ENCODE measurements around the gene MAGEC1.
"Not testable (repeated sequence)": the region's sequence is repeated elsewhere in the genome, so short reads cannot be mapped to it uniquely, and the experiment has no call there.

Gene MAGEC1, protein sequence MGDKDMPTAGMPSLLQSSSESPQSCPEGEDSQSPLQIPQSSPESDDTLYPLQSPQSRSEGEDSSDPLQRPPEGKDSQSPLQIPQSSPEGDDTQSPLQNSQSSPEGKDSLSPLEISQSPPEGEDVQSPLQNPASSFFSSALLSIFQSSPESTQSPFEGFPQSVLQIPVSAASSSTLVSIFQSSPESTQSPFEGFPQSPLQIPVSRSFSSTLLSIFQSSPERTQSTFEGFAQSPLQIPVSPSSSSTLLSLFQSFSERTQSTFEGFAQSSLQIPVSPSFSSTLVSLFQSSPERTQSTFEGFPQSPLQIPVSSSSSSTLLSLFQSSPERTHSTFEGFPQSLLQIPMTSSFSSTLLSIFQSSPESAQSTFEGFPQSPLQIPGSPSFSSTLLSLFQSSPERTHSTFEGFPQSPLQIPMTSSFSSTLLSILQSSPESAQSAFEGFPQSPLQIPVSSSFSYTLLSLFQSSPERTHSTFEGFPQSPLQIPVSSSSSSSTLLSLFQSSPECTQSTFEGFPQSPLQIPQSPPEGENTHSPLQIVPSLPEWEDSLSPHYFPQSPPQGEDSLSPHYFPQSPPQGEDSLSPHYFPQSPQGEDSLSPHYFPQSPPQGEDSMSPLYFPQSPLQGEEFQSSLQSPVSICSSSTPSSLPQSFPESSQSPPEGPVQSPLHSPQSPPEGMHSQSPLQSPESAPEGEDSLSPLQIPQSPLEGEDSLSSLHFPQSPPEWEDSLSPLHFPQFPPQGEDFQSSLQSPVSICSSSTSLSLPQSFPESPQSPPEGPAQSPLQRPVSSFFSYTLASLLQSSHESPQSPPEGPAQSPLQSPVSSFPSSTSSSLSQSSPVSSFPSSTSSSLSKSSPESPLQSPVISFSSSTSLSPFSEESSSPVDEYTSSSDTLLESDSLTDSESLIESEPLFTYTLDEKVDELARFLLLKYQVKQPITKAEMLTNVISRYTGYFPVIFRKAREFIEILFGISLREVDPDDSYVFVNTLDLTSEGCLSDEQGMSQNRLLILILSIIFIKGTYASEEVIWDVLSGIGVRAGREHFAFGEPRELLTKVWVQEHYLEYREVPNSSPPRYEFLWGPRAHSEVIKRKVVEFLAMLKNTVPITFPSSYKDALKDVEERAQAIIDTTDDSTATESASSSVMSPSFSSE

GRCh38 chrX:141903400-141904155 is at the start of gene MAGEC1:
Gene MAGEC1 (plus strand): TSS chrX:141903894. CDS start chrX:141905073, 1,179 bp downstream.
- no peak for DNase-seq

DNA sequence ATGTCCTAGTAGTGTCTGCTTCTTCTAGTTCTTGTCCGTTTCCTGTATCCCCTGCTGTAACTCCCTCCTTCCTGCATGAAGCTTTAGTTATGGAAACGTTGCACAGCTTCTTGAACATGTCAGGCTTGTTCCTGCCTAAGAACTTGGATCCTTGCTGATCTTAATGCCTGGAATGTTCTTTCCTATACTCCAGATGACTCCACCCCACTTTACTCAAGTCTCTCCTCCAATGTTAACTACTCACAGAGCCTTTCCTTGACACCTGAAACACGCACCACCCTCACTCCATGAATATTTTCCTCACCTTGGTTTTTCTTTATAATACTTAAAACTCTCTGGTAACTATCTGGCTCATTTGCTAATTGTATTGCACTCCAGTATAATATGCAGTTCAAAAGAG is 46.2 kb upstream of the MAGEC1 start:
- no peak for DNase-seq

DNA sequence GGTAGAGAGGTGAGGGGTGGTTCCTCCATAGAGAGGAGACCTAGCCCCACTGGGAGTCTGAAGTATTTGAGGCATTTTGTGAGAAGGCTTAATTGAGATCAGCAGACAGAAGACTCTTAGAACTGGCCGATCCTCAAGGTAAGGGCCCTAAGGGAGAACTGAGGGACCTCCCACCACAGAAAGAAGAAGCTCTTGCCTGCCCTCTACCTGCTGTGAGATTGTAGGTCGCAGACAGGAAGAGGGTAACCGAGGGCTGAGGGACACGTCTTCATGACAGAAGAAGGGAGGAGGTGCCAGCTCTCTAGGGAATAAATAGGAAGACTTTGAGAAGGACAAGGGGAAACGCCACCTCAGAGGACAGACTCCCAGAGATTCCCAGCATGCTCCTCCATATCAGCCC is 24.1 kb upstream of the MAGEC1 start:
- DNase-seq, result no peak

GRCh38 chrX:141888811-141889210 is 14.9 kb upstream of the MAGEC1 start:
- DNase-seq, result not testable (repeated sequence)

GRCh38 chrX:141894733-141895132 is 9.0 kb upstream of the MAGEC1 start:
- no peak for DNase-seq

GRCh38 chrX:141897690-141898089 is 6.0 kb upstream of the MAGEC1 start:
- no peak for DNase-seq

- DNase-seq, result no peak
Measured at GRCh38 chrX:141902366-141902765, 1.3 kb upstream of the MAGEC1 start.

- DNase-seq, result no peak
Measured at GRCh38 chrX:141904262-141904661, 568 bp downstream of the MAGEC1 start.

DNA sequence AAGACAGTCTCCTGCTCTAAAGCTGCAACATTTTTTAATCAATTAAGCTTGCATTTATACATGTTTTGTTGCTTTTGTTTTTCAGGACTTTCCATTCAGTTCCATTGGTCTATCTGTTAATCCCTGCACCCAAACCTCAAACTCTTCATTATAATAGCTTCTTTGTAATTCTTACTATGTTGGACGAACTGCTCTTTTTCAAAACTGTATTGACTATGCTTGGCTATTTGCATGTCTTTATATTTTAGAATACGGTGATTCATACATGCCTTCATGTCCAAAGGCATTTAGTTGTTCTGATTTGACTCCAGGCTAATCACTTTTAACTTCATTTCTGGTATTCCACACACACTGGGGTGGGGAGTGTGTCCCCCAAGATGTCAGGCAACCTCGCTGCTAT is 14.1 kb downstream of the MAGEC1 start:
- DNase-seq, result no peak

- DNase-seq, result no peak
Measured at GRCh38 chrX:141924293-141924692, 20.6 kb downstream of the MAGEC1 start.

DNA sequence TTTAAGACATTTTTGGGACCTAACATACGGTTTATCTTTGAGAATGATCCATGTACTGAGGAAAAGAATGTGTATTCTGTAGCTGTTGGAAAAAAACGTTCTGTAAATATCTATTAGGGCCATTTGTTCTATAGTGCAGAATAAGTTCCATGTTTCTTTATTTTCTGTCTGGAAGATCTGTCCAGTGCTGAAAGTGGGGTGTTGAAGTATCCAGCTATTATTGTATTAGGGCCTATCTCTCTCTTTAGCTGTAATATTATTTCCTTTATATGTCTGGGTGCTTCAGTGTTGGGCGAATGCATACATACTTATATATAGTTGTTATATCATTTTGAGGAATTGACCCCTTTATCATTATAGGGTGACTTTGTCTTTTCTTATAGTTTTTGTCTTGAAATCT is 24.7 kb downstream of the MAGEC1 start:
- DNase-seq, result no peak

DNA sequence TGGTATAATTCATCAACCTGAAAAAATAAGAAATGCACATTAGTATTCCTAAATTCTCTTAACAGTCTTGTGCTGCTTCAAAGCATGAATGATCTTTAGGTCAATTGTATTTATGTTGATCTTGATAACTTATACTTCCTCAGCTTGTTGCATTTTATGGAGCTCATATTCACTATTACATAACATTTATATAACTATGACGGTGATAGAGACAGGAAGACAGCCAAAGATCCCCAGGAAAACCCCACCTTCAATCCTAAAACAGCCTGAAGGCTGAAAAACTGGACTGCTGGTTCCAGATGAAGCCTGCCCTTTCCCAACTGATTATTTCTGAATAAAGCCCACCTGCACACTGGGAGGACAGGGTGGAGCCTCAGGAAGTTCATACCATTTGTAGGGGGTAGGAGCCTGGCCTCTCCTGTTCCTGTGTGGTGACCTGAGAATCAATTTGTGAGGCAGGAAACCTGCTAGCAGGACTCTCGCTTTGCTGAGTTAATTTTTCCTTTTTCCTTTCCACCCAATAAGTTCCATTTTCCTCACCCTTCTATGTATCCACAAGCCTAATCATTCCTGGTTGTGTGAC is 30.5 kb downstream of the MAGEC1 start:
- DNase-seq, result no peak

GRCh38 chrX:141935645-141936044 is 32.0 kb downstream of the MAGEC1 start:
- no peak for DNase-seq

GRCh38 chrX:141936080-141936479 is 32.4 kb downstream of the MAGEC1 start:
- no peak for DNase-seq

GRCh38 chrX:141941234-141941633 is 37.5 kb downstream of the MAGEC1 start:
- DNase-seq, result no peak

DNA sequence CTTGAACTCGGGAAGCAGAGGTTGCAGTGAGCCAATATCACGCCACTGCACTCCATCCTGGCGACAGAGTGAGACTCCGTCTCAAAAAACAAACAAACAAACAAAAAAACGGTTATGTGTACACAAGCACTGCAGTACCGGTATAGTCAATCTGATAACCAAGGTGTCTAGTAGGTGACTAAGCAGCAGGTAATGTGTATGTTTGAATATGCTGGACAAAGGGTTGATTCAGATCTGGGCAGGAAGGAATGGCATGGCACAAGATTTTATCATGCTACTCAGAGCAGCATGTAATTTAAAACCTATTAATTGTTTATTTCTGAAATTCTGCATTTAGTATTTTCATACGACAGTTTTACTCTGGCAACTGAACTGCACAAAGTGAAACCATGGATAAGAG is 41.7 kb downstream of the MAGEC1 start:
- DNase-seq, result no peak

DNA sequence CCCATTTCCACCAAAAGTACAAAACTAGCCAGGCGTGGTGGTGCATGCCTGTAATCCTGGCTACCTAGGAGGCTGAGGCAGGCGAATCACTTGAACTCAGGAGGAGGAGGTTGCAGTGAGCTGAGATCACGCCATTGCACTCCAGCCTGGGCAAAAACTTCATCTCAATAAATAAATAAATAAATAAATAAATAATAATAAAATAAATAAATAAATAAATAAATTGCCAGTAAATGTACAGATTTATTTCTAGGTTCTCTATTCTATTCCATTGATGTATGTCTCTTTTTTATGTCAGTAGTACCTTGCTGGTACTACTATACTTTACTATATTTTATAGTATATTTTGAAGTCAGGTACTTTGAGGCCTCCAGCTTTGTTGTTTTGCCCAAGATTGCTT is 43.7 kb downstream of the MAGEC1 start:
- DNase-seq, result no peak

DNA sequence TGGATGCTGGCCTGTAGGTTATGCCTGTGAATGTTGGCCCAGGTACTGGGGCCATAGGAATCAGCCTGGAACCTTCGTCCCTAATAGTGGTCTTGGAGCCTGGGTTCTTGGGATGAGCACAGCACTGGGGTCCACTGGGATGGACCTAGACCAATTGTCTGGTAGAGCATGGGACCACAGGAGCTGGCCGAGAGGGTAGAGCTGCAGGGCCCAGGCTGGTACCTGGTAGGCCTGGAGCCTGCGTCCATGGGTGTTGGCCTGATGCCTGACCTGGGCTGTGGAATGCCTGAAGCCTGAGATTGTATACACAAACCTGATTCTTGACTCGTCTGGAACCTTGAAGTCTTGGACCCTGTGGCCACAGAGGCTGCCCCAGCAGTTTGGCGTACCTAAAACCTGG is 48.9 kb downstream of the MAGEC1 start:
- no peak for DNase-seq

DNA sequence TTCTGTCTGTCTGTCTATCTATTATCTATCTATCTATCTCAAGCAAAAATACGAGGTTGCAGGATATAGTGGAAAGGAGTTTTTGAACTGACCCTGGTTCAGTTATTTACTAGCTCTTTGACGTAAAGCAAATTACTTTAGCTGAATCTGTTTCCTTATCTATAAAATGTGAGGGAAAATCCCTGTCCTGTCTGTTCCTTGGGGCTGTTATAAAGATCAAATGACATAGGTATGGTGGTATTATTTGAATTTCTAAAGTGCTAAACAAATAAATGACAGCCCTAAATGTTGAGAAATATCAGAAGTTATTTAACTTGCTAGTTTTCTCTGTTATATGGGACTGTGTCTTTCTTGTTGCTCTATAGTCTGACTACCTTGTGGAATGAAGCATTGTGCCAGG is 55.0 kb downstream of the MAGEC1 start:
- DNase-seq, result no peak
